Measurements from ENCODE around the gene NFE2L1. TPM values are rescaled to one million over a fixed set of nuclear protein-coding genes. Genes with fewer than 3 reads are reported as not detected.

Gene NFE2L1
- total and polyA plus RNA-seq, 9 of the 15 experiments (the other 6 are each of a cell fraction or from before 2014, with no cell fraction given) = 2.0 to 68.6 (median 39.7) TPM

DNA sequence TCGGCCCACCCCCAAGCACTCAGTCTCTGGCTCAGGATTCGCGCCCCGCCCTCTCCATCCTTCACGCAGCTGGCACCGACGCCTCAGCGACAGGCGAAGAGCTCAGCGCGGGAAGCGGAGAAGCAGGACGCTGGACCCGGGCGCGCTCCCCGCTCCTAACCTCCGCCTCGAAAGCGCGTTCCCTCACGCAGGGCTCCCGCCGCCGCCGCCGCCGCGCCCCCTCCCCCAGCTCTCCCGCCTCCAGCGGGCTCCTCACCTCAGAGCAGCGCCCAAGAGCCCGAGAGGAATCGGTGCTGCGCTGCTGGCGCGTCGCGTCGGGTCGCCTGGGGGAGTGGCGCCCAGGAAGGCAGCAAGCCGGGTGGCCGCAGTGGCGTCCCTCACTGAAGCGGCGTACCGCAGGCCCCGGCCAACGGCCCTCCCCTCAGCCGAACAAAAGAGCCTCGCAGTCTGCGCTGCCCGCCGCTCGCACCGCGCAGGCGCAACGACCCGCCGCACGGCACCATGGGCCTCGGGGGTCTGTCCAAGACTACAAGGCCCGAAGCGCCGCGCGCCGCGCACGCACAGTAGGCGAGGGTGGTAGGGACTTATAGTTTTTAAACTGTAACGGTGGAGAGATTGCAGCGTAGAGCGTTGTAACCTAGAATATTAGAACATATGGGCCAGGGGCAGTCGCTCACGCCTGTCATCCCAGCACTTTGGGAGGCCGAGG, 53.0 kb downstream of the NFE2L1 start, which contains the start of gene CBX1 (continued):
- TF ChIP-seq, protein P1, sequence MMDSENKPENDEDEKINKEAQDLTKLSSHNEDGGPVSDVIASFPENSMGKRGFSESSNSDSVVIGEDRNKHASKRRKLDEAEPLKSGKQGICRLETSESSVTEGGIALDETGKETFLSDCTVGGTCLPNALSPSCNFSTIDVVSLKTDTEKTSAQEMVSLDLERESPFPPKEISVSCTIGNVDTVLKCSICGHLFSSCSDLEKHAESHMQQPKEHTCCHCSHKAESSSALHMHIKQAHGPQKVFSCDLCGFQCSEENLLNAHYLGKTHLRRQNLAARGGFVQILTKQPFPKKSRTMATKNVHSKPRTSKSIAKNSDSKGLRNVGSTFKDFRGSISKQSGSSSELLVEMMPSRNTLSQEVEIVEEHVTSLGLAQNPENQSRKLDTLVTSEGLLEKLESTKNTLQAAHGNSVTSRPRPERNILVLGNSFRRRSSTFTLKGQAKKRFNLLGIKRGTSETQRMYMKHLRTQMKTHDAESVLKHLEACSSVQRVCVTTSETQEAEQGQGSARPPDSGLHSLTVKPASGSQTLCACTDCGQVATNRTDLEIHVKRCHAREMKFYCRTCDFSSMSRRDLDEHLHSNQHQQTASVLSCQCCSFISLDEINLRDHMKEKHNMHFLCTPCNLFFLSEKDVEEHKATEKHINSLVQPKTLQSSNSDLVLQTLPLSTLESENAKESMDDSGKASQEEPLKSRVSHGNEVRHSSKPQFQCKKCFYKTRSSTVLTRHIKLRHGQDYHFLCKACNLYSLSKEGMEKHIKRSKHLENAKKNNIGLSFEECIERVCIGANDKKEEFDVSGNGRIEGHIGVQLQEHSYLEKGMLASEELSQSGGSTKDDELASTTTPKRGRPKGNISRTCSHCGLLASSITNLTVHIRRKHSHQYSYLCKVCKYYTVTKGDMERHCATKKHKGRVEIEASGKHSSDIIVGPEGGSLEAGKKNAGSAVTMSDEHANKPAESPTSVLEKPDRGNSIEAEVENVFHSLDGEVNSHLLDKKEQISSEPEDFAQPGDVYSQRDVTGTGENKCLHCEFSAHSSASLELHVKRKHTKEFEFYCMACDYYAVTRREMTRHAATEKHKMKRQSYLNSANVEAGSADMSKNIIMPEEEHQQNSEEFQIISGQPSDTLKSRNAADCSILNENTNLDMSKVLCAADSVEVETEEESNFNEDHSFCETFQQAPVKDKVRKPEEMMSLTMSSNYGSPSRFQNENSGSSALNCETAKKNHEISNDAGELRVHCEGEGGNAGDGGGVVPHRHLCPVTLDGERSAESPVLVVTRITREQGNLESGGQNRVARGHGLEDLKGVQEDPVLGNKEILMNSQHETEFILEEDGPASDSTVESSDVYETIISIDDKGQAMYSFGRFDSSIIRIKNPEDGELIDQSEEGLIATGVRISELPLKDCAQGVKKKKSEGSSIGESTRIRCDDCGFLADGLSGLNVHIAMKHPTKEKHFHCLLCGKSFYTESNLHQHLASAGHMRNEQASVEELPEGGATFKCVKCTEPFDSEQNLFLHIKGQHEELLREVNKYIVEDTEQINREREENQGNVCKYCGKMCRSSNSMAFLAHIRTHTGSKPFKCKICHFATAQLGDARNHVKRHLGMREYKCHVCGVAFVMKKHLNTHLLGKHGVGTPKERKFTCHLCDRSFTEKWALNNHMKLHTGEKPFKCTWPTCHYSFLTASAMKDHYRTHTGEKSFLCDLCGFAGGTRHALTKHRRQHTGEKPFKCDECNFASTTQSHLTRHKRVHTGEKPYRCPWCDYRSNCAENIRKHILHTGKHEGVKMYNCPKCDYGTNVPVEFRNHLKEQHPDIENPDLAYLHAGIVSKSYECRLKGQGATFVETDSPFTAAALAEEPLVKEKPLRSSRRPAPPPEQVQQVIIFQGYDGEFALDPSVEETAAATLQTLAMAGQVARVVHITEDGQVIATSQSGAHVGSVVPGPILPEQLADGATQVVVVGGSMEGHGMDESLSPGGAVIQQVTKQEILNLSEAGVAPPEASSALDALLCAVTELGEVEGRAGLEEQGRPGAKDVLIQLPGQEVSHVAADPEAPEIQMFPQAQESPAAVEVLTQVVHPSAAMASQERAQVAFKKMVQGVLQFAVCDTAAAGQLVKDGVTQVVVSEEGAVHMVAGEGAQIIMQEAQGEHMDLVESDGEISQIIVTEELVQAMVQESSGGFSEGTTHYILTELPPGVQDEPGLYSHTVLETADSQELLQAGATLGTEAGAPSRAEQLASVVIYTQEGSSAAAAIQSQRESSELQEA (IDR thresholded peaks at IDR 0.05; ENCODE audit: low read depth) = no peak
- TF ChIP-seq ZNF561 (CRISPR knock-in tag; conservative IDR thresholded peaks at IDR 0.05) (no peak), SIRT6 (IDR thresholded peaks at IDR 0.05; ENCODE audit: low read depth, low read length) (no peak), HCFC1 (IDR thresholded peaks at IDR 0.05; ENCODE audit: low read depth, low read length) (peak; percentile 94), ZNF707 (CRISPR knock-in tag; conservative IDR thresholded peaks at IDR 0.05) (no peak), ZNF253 (CRISPR knock-in tag; conservative IDR thresholded peaks at IDR 0.05) (no peak), SRSF1 (IDR thresholded peaks at IDR 0.05; ENCODE audit: low read depth, low read length) (no peak), COPS2 (conservative IDR thresholded peaks at IDR 0.05) (no peak), CREB1 (IDR thresholded peaks at IDR 0.05) (peak; percentile 12; the same call in 1 of the 2 replicates), CREB1 (CRISPR knock-in tag; IDR thresholded peaks at IDR 0.05) (peak; percentile 69; the same call in 1 of the 2 replicates), TSC22D4 (tag; IDR thresholded peaks at IDR 0.05) (no peak)
- TF ChIP-seq, protein P2, sequence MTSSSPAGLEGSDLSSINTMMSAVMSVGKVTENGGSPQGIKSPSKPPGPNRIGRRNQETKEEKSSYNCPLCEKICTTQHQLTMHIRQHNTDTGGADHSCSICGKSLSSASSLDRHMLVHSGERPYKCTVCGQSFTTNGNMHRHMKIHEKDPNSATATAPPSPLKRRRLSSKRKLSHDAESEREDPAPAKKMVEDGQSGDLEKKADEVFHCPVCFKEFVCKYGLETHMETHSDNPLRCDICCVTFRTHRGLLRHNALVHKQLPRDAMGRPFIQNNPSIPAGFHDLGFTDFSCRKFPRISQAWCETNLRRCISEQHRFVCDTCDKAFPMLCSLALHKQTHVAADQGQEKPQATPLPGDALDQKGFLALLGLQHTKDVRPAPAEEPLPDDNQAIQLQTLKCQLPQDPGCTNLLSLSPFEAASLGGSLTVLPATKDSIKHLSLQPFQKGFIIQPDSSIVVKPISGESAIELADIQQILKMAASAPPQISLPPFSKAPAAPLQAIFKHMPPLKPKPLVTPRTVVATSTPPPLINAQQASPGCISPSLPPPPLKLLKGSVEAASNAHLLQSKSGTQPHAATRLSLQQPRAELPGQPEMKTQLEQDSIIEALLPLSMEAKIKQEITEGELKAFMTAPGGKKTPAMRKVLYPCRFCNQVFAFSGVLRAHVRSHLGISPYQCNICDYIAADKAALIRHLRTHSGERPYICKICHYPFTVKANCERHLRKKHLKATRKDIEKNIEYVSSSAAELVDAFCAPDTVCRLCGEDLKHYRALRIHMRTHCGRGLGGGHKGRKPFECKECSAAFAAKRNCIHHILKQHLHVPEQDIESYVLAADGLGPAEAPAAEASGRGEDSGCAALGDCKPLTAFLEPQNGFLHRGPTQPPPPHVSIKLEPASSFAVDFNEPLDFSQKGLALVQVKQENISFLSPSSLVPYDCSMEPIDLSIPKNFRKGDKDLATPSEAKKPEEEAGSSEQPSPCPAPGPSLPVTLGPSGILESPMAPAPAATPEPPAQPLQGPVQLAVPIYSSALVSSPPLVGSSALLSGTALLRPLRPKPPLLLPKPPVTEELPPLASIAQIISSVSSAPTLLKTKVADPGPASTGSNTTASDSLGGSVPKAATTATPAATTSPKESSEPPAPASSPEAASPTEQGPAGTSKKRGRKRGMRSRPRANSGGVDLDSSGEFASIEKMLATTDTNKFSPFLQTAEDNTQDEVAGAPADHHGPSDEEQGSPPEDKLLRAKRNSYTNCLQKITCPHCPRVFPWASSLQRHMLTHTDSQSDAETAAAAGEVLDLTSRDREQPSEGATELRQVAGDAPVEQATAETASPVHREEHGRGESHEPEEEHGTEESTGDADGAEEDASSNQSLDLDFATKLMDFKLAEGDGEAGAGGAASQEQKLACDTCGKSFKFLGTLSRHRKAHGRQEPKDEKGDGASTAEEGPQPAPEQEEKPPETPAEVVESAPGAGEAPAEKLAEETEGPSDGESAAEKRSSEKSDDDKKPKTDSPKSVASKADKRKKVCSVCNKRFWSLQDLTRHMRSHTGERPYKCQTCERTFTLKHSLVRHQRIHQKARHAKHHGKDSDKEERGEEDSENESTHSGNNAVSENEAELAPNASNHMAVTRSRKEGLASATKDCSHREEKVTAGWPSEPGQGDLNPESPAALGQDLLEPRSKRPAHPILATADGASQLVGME (CRISPR knock-in tag; IDR thresholded peaks at IDR 0.05) = no peak
- TF ChIP-seq, protein P3, sequence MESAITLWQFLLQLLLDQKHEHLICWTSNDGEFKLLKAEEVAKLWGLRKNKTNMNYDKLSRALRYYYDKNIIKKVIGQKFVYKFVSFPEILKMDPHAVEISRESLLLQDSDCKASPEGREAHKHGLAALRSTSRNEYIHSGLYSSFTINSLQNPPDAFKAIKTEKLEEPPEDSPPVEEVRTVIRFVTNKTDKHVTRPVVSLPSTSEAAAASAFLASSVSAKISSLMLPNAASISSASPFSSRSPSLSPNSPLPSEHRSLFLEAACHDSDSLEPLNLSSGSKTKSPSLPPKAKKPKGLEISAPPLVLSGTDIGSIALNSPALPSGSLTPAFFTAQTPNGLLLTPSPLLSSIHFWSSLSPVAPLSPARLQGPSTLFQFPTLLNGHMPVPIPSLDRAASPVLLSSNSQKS (CRISPR knock-in tag; IDR thresholded peaks at IDR 0.05) = no peak
